ENCODE measurements around the gene C1QTNF2. TPM values are rescaled to one million over a fixed set of nuclear protein-coding genes. Genes with fewer than 3 reads are reported as not detected.

Gene C1QTNF2
- total and polyA plus RNA-seq, 10 of the 15 experiments (the other 5 are each of a cell fraction or from before 2014, with no cell fraction given): not detected

DNA sequence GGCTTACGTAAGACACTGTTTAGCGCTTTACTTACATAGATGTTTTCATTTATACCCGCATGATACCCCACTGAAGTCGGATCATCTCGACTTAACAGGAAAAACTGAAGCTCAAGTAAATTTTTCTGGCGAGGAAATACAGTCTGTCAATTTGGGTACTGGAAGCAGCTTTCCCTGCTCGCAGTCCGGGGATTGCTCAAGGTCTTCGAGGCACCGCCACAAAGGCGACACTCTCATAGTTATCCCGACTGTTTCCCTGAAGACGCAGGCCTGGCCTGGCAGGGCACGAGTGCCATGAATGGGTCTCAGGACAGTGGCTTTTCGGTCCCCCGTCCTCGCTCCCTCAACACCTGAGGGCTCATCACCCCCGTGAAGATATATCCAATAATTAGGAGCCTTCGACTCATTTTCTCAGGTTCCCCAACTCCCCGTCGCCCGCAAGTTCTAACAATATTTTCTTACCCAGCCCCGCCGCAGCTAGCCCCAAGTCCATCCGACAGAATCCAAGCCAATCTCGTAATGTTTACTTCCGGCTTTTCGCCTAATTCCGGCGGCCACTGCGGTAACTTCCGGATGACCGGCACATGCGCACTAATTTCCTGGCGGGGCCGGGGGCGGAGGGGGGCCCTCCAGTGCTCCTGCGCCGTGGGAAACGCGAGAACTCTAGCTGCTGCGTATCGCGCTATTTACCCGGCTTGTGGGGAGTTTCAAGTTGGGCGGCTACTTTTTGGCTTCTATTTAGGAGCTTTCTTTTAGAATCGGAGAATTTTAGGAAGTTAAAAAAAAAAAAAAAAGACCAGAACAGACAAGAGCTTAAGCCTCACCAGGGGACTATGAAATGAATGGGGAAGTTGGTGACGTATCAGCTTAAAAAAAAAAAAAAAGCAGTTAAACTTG is 48.4 kb upstream of the C1QTNF2 start, which contains the start of gene SLU7 (continued):
- TF ChIP-seq, protein P1, sequence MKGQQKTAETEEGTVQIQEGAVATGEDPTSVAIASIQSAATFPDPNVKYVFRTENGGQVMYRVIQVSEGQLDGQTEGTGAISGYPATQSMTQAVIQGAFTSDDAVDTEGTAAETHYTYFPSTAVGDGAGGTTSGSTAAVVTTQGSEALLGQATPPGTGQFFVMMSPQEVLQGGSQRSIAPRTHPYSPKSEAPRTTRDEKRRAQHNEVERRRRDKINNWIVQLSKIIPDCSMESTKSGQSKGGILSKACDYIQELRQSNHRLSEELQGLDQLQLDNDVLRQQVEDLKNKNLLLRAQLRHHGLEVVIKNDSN (IDR thresholded peaks at IDR 0.05; ENCODE audit: borderline replicate concordance, extremely low read length, insufficient read depth, low read depth, low read length): no peak
- TF ChIP-seq SPI1 (IDR thresholded peaks at IDR 0.05; ENCODE audit: borderline replicate concordance, insufficient read depth, low read depth, low read length) (no peak), MTA2 (IDR thresholded peaks at IDR 0.05; ENCODE audit: low read depth) (peak; percentile 82; the same call in 1 of the 2 replicates), IKZF2 (IDR thresholded peaks at IDR 0.05) (peak in 1 of 2 experiments; percentile 31; a peak in 1 of 4 replicates), RAD21 (IDR thresholded peaks at IDR 0.05; ENCODE audit: insufficient read depth, low read depth, low read length) (no peak), RB1 (IDR thresholded peaks at IDR 0.05; ENCODE audit: borderline replicate concordance) (no peak; the same call in 1 of the 2 replicates), ATF7 (IDR thresholded peaks at IDR 0.05; ENCODE audit: low read depth) (peak; percentile 91), GABPA (IDR thresholded peaks at IDR 0.05; ENCODE audit: low read depth) (peak; percentile 88), CHD2 (IDR thresholded peaks at IDR 0.05; ENCODE audit: borderline replicate concordance, low read depth, low read length) (peak; percentile 97), RCOR1 (conservative IDR thresholded peaks at IDR 0.05; ENCODE audit: low read depth, low read length) (peak; percentile 84; the same call in 1 of the 2 replicates), JUNB (IDR thresholded peaks at IDR 0.05) (no peak), RUNX3 (IDR thresholded peaks at IDR 0.05; ENCODE audit: low read length) (peak; percentile 23; the same call in 1 of the 2 replicates), FOXM1 (IDR thresholded peaks at IDR 0.05; ENCODE audit: low read depth, low read length) (peak; percentile 7; the same call in 1 of the 2 replicates), PML (IDR thresholded peaks at IDR 0.05; ENCODE audit: low read length) (peak; percentile 88), NR2C2 (IDR thresholded peaks at IDR 0.05; ENCODE audit: borderline replicate concordance, control insufficient read depth, insufficient read length, low read depth) (no peak), POU2F2 (IDR thresholded peaks at IDR 0.05; ENCODE audit: borderline replicate concordance, low read depth, low read length) (0 out of 3 replicates have a peak, but pooled peaks have one; percentile 15), NRF1 (conservative IDR thresholded peaks at IDR 0.05; ENCODE audit: low read depth, low read length) (peak; percentile 68), GATAD2B (conservative IDR thresholded peaks at IDR 0.05; ENCODE audit: low read depth) (no peak), CBFB (IDR thresholded peaks at IDR 0.05; ENCODE audit: low read depth) (peak; percentile 66; the same call in 1 of the 2 replicates), SMAD1 (IDR thresholded peaks at IDR 0.05; ENCODE audit: low read depth, partially characterized antibody) (peak; percentile 32), EGR1 (IDR thresholded peaks at IDR 0.05; ENCODE audit: borderline replicate concordance in 1 of 2, low read depth in 2 of 2, low read length in 2 of 2) (peak in 1 of 2 experiments; percentile 95; a peak in 2 of 3 replicates)
- TF ChIP-seq, protein P2, sequence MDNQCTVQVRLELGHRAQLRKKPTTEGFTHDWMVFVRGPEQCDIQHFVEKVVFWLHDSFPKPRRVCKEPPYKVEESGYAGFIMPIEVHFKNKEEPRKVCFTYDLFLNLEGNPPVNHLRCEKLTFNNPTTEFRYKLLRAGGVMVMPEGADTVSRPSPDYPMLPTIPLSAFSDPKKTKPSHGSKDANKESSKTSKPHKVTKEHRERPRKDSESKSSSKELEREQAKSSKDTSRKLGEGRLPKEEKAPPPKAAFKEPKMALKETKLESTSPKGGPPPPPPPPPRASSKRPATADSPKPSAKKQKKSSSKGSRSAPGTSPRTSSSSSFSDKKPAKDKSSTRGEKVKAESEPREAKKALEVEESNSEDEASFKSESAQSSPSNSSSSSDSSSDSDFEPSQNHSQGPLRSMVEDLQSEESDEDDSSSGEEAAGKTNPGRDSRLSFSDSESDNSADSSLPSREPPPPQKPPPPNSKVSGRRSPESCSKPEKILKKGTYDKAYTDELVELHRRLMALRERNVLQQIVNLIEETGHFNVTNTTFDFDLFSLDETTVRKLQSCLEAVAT (IDR thresholded peaks at IDR 0.05): peak; percentile 47; the same call in 1 of the 2 replicates
- TF ChIP-seq, protein P3, sequence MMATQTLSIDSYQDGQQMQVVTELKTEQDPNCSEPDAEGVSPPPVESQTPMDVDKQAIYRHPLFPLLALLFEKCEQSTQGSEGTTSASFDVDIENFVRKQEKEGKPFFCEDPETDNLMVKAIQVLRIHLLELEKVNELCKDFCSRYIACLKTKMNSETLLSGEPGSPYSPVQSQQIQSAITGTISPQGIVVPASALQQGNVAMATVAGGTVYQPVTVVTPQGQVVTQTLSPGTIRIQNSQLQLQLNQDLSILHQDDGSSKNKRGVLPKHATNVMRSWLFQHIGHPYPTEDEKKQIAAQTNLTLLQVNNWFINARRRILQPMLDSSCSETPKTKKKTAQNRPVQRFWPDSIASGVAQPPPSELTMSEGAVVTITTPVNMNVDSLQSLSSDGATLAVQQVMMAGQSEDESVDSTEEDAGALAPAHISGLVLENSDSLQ (IDR thresholded peaks at IDR 0.05): peak; percentile 31; the same call in 1 of the 2 replicates
- TF ChIP-seq, protein P4, sequence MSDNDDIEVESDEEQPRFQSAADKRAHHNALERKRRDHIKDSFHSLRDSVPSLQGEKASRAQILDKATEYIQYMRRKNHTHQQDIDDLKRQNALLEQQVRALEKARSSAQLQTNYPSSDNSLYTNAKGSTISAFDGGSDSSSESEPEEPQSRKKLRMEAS (IDR thresholded peaks at IDR 0.05; ENCODE audit: low read depth, low read length): no peak; the same call in 1 of the 2 replicates

Measured in GM12878 (cell line).